ENCODE measurements around the gene RYR1. TPM values are rescaled to one million over a fixed set of nuclear protein-coding genes. Genes with fewer than 3 reads are reported as not detected.
"Not testable (repeated sequence)": the region's sequence is repeated elsewhere in the genome, so short reads cannot be mapped to it uniquely, and the experiment has no call there.

The RYR1 gene
- total and polyA plus RNA-seq, 4 donors = 2.8 to 7.6 (median 4.0) TPM

DNA sequence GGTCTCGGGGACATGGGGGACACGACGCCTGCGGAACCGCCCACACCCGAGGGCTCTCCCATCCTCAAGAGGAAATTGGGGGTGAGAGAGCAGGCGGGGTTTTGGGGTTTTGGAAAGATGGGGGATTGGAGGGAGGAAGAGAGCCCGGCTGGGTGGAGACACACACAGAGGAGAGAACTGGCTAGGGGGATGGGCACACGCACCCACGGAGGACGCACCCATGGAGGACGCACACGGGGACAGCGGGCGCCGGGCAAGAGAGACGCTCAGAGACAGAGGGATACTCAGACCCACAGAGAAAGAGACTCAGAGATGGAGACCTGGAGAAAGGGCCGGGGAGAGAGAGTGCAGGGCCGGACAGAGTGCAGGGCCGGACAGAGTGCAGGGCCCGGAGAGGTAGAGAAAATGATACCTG lies 132.2 kb downstream of the RYR1 start:
- Histone ChIP-seq H3K9ac (ENCODE audit: insufficient read depth in 1 of 2, low read length in 2 of 2) (no peak overlapping the region), H3K36me3 (ENCODE audit: control insufficient read depth in 4 of 4, insufficient read depth in 4 of 4, low read length in 4 of 4) (no peaks in the 10 kb centered on the region), H3K4me3 (no peak overlapping the region), H3K27me3 (ENCODE audit: control insufficient read depth in 3 of 3, insufficient read depth in 3 of 3, low read length in 2 of 3) (peaks cover 0 to 13% (median 9%) of the 10 kb centered on the region in 3 donors), H3K9me3 (ENCODE audit: control insufficient read depth in 4 of 4, insufficient read depth in 3 of 4, low read length in 3 of 4) (no peaks in the 10 kb centered on the region), H3K27ac (ENCODE audit: low read depth in 1 of 2, low read length in 1 of 2) (no peak overlapping the region), H3K4me1 (ENCODE audit: control insufficient read depth in 5 of 5, insufficient read depth in 5 of 5, low read length in 5 of 5) (peaks cover 0 to 5% (median 0%) of the 10 kb centered on the region in 5 donors)
- ATAC-seq (ENCODE audit: insufficient read depth, low FRiP score) = no peak
- 52 to 57% methylated on average over 21 of the region's 21 CpGs for WGBS, 2 donors
- TF ChIP-seq, protein P1, sequence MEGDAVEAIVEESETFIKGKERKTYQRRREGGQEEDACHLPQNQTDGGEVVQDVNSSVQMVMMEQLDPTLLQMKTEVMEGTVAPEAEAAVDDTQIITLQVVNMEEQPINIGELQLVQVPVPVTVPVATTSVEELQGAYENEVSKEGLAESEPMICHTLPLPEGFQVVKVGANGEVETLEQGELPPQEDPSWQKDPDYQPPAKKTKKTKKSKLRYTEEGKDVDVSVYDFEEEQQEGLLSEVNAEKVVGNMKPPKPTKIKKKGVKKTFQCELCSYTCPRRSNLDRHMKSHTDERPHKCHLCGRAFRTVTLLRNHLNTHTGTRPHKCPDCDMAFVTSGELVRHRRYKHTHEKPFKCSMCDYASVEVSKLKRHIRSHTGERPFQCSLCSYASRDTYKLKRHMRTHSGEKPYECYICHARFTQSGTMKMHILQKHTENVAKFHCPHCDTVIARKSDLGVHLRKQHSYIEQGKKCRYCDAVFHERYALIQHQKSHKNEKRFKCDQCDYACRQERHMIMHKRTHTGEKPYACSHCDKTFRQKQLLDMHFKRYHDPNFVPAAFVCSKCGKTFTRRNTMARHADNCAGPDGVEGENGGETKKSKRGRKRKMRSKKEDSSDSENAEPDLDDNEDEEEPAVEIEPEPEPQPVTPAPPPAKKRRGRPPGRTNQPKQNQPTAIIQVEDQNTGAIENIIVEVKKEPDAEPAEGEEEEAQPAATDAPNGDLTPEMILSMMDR (IDR thresholded peaks at IDR 0.05; ENCODE audit: control extremely low read depth, extremely low read depth) = no peak
- DNase-seq = no peak

DNA sequence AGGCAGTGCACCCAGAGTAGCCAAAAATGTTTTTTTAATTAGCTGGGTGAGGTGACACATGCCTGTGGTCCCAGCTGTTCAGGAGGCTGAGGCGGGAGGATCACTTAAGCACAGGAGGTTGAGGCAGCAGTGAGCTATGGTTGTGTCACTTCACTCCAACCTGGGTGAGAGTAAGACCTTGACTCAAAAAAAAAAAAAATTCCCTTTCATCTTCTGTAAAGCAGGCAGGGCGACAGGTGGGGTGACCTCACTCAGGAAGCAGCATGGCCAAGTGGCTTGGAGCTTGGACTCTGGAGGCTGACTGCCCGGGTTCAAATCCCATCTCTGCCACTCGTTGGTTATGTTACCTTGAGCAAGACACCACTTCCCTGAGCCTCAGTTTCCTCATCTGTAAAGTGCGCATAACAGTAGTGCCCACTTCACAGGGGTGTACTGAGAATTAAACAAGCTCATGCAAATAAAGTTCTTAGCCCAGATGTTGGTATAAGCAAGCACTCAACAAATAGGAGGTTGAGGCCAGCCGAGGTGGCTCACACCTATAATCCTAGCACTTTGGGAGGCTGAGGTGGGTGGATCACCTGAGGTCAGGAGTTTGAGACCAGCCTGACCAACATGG lies 136.0 kb downstream of the RYR1 start:
- Histone ChIP-seq H3K9ac (ENCODE audit: insufficient read depth in 1 of 2, low read length in 2 of 2) (no peak overlapping the region), H3K27me3 (ENCODE audit: control insufficient read depth in 3 of 3, insufficient read depth in 3 of 3, low read length in 2 of 3) (peaks cover 0 to 12% (median 7%) of the 10 kb centered on the region in 3 donors), H3K4me1 (ENCODE audit: control insufficient read depth in 5 of 5, insufficient read depth in 5 of 5, low read length in 5 of 5) (peaks cover 0 to 5% (median 0%) of the 10 kb centered on the region in 5 donors), H3K9me3 (ENCODE audit: control insufficient read depth in 4 of 4, insufficient read depth in 3 of 4, low read length in 3 of 4) (no peaks in the 10 kb centered on the region), H3K36me3 (ENCODE audit: control insufficient read depth in 4 of 4, insufficient read depth in 4 of 4, low read length in 4 of 4) (no peaks in the 10 kb centered on the region), H3K27ac (ENCODE audit: low read depth in 1 of 2, low read length in 1 of 2) (no peak overlapping the region), H3K4me3 (no peak overlapping the region)
- DNase-seq (no peak), ATAC-seq (ENCODE audit: insufficient read depth, low FRiP score) (no peak)
- TF ChIP-seq, protein P1 (IDR thresholded peaks at IDR 0.05; ENCODE audit: control extremely low read depth, extremely low read depth) = no peak
- WGBS, 2 donors = 82 to 86% methylated on average over 6 of the region's 6 CpGs

DNA sequence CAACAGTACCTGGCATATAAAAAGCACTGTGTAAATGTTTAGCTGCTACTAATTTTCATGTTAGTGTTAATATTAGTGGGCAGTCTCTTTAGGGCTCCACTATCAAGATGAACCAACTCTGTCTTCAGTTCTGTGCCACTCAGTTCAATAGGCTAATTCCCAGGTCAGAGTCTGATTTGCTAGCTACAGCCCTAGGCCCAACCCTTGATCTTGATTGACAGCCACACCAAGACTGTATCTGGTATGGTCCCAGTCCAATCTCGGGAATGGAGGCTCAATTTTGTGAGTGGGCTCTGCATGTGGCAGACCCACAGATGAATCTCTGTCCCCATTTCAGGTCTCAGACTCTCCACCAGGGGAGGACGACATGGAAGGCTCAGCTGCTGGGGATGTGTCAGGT lies 138.2 kb downstream of the RYR1 start:
- TF ChIP-seq, protein P1 (IDR thresholded peaks at IDR 0.05; ENCODE audit: control extremely low read depth, extremely low read depth) = no peak
- no peaks in the 10 kb centered on the region for H3K36me3 ChIP-seq (ENCODE audit: control insufficient read depth in 4 of 4, insufficient read depth in 4 of 4, low read length in 4 of 4)
- 89 to 92% methylated on average over 2 of the region's 2 CpGs for WGBS, 2 donors
- no peak overlapping the region for H3K27ac ChIP-seq (ENCODE audit: low read depth in 1 of 2, low read length in 1 of 2)
- H3K9ac ChIP-seq (ENCODE audit: insufficient read depth in 1 of 2, low read length in 2 of 2) = no peak overlapping the region
- ATAC-seq (ENCODE audit: insufficient read depth, low FRiP score) (no peak), DNase-seq (no peak)
- no peak overlapping the region for H3K4me3 ChIP-seq
- peaks cover 0 to under 1% (median 0%) of the 10 kb centered on the region in 3 donors for H3K27me3 ChIP-seq (ENCODE audit: control insufficient read depth in 3 of 3, insufficient read depth in 3 of 3, low read length in 2 of 3)
- H3K4me1 ChIP-seq (ENCODE audit: control insufficient read depth in 5 of 5, insufficient read depth in 5 of 5, low read length in 5 of 5) = no peaks in the 10 kb centered on the region
- no peaks in the 10 kb centered on the region for H3K9me3 ChIP-seq (ENCODE audit: control insufficient read depth in 4 of 4, insufficient read depth in 3 of 4, low read length in 3 of 4)

DNA sequence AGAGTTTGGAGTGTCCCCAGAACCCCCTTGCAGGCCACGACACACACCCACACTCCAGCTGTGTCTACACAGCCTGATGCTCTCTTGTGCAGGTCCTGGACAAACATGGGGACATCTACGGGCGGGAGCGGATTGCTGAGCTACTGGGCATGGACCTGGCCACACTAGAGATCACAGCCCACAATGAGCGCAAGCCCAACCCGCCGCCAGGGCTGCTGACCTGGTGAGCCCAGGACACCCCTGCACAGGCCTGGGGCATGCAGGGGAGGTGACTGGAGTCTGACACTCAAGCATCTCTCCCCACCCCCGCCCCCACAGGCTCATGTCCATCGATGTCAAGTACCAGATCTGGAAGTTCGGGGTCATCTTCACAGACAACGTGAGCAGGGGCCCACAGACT lies 144.3 kb downstream of the RYR1 start:
- Histone ChIP-seq H3K4me3 (no peak overlapping the region), H3K4me1 (ENCODE audit: control insufficient read depth in 5 of 5, insufficient read depth in 5 of 5, low read length in 5 of 5) (no peaks in the 10 kb centered on the region), H3K9ac (ENCODE audit: insufficient read depth in 1 of 2, low read length in 2 of 2) (no peak overlapping the region), H3K27me3 (ENCODE audit: control insufficient read depth in 3 of 3, insufficient read depth in 3 of 3, low read length in 2 of 3) (no peaks in the 10 kb centered on the region), H3K36me3 (ENCODE audit: control insufficient read depth in 4 of 4, insufficient read depth in 4 of 4, low read length in 4 of 4) (no peaks in the 10 kb centered on the region), H3K27ac (ENCODE audit: low read depth in 1 of 2, low read length in 1 of 2) (no peak overlapping the region), H3K9me3 (ENCODE audit: control insufficient read depth in 4 of 4, insufficient read depth in 3 of 4, low read length in 3 of 4) (peaks cover 0 to 1% (median 0%) of the 10 kb centered on the region in 4 donors)
- TF ChIP-seq, protein P1 (IDR thresholded peaks at IDR 0.05; ENCODE audit: control extremely low read depth, extremely low read depth) = no peak
- no peak for DNase-seq
- no peak for ATAC-seq (ENCODE audit: insufficient read depth, low FRiP score)
- WGBS, 2 donors = 88% methylated on average over 11 of the region's 11 CpGs

DNA sequence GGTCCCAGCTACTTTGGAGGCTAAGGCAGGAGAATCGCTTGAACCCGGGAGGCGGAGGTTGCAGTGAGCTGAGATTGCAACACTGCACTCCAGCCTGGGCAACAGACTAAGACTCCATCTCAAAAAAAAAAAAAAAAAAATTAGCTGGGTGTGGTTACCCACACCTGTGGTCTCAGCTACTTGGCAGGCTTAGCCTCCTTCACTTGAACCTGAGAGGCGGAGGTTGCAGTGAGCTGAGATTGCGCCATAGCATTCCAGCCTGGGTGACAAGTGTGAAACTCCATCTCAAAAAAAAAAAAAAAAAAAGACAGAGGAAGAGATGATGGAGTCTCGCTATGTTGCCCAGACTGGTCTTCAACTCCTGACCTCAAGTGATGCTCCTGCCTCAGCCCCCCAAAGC lies 145.8 kb downstream of the RYR1 start:
- peak; percentile 67 for ATAC-seq (ENCODE audit: insufficient read depth, low FRiP score)
- not testable (repeated sequence) for H3K4me3 ChIP-seq; H3K27me3 ChIP-seq (ENCODE audit: control insufficient read depth in 3 of 3, insufficient read depth in 3 of 3, low read length in 2 of 3); H3K4me1 ChIP-seq (ENCODE audit: control insufficient read depth in 5 of 5, insufficient read depth in 5 of 5, low read length in 5 of 5); H3K36me3 ChIP-seq (ENCODE audit: control insufficient read depth in 4 of 4, insufficient read depth in 4 of 4, low read length in 4 of 4); H3K9ac ChIP-seq (ENCODE audit: insufficient read depth in 1 of 2, low read length in 2 of 2); H3K27ac ChIP-seq (ENCODE audit: low read depth in 1 of 2, low read length in 1 of 2); H3K9me3 ChIP-seq (ENCODE audit: control insufficient read depth in 4 of 4, insufficient read depth in 3 of 4, low read length in 3 of 4)
- WGBS, 2 donors = 56 to 77% methylated on average over 6 of the region's 6 CpGs
- DNase-seq = peak in 2 of 3 donors; percentile 12 to 50
